Hepatocyte (in vitro differentiated cells): ENCODE results near the gene CAT. TPM values are rescaled to one million over a fixed set of nuclear protein-coding genes. Genes with fewer than 3 reads are reported as not detected.

Source experiments
- DNase-seq: peaks from one replicate; pipeline ENCODE4 v3.0.0-alpha.2; 2016; ENCODE audit warnings: low spot score
- H2AFZ ChIP-seq: fragments of 200-600 bp; sonication (generic); 2 replicates; pipeline ENCODE4 v1.6.0; 2016; ENCODE audit warnings: antibody characterized with exemption, mild to moderate bottlenecking
- H3K27ac ChIP-seq: fragments of 200-600 bp; sonication (generic); 2 replicates; pipeline ENCODE4 v1.5.1; 2016; ENCODE audit warnings: mild to moderate bottlenecking
- H3K27me3 ChIP-seq: fragments of 200-600 bp; sonication (generic); 2 replicates; pipeline ENCODE4 v1.6.1; 2016
- H3K36me3 ChIP-seq: fragments of 200-600 bp; sonication (generic); replicated peaks from 2 replicates; pipeline ENCODE4 v1.5.1; 2016; ENCODE audit warnings: low read depth; ENCODE audit not compliant: insufficient read depth
- H3K4me1 ChIP-seq: fragments of 200-600 bp; sonication (generic); 2 replicates; pipeline ENCODE4 v1.5.1; 2016; ENCODE audit warnings: mild to moderate bottlenecking, moderate library complexity; ENCODE audit not compliant: insufficient read depth
- H3K4me2 ChIP-seq: fragments of 200-600 bp; sonication (generic); 2 replicates; pipeline ENCODE4 v1.6.0; 2016
- H3K4me3 ChIP-seq: fragments of 200-600 bp; sonication (generic); 2 replicates; pipeline ENCODE4 v1.5.1; 2016; ENCODE audit warnings: mild to moderate bottlenecking
- H3K79me2 ChIP-seq: fragments of 200-600 bp; sonication (generic); 2 replicates; pipeline ENCODE4 v1.6.0; 2017; ENCODE audit warnings: mild to moderate bottlenecking
- H3K9me2 ChIP-seq: fragments of 200-600 bp; sonication (generic); replicated peaks from 2 replicates; pipeline ENCODE4 v1.6.0; 2017; ENCODE audit warnings: mild to moderate bottlenecking; ENCODE audit not compliant: insufficient read depth
- H3K9me3 ChIP-seq: fragments of 200-600 bp; sonication (generic); 2 replicates; pipeline ENCODE4 v1.5.1; 2016; ENCODE audit warnings: low read depth, mild to moderate bottlenecking
- H4K20me1 ChIP-seq: fragments of 200-600 bp; sonication (generic); 2 replicates; pipeline ENCODE4 v1.6.0; 2016; ENCODE audit warnings: mild to moderate bottlenecking; ENCODE audit not compliant: insufficient read depth, poor library complexity, severe bottlenecking
- CTCF ChIP-seq: fragments of 200-600 bp; sonication (generic); IDR thresholded peaks from 2 replicates; pipeline ENCODE4 v1.5.1; 2016; ENCODE audit warnings: antibody characterized with exemption, mild to moderate bottlenecking; ENCODE audit not compliant: poor library complexity
- EZH2 ChIP-seq: fragments of 200-600 bp; sonication (generic); IDR thresholded peaks from 2 replicates; pipeline ENCODE4 v1.6.1; 2016; ENCODE audit warnings: antibody characterized with exemption, mild to moderate bottlenecking, borderline replicate concordance
- EZH2phosphoT487 ChIP-seq: fragments of 200-600 bp; sonication (generic); IDR thresholded peaks from one replicate; pipeline ENCODE4 v1.6.1; 2018; ENCODE audit warnings: antibody characterized with exemption, mild to moderate bottlenecking, low read depth, moderate library complexity; ENCODE audit not compliant: unreplicated experiment, severe bottlenecking
- WGBS: methylation state at CpG from one replicate; pipeline ENCODE4 v1.1.6; 2016; ENCODE audit warnings: low lambda C conversion rate; ENCODE audit errors: missing lambda C conversion rate; 5-methylcytosine and 5-hydroxymethylcytosine counted together
- polyA plus RNA-seq: library from polyadenylated mRNA; unstranded; fragments of >200 nt; fragmentation: Nextera tagmentation; extraction: Ambion mirVana; gene quantifications from 2 replicates; pipeline ENCODE4 v1.2.1, GENCODE V29; 2016
- total RNA-seq: library from RNA; depleted of rRNA; stranded (reverse); fragments of >200 nt; gene quantifications from 2 replicates; pipeline ENCODE4 v1.2.3, GENCODE V29; 2014

Gene CAT
- total and polyA plus RNA-seq, 2 experiments from 2014 or later, result 0.47 TPM; not detected in 1

GRCh38 chr11:34415538-34415937 lies 23.2 kb upstream of the CAT start:
- no peak overlapping the region for H3K27ac ChIP-seq
- H3K9me2 ChIP-seq, result no peaks in the 10 kb centered on the region
- 49% methylated on average over 4 of the region's 4 CpGs for WGBS
- H3K4me2 ChIP-seq, result no peak overlapping the region
- H2AFZ ChIP-seq, result no peak overlapping the region
- H3K36me3 ChIP-seq, result no peaks in the 10 kb centered on the region
- H3K79me2 ChIP-seq, result no peaks in the 10 kb centered on the region
- no peak for DNase-seq
- TF ChIP-seq CTCF (no peak), EZH2phosphoT487 (no peak), EZH2 (no peak)
- no peak overlapping the region for H3K4me3 ChIP-seq
- H3K27me3 ChIP-seq, result no peaks in the 10 kb centered on the region
- H3K4me1 ChIP-seq, result no peaks in the 10 kb centered on the region
- peaks cover 4% of the 10 kb centered on the region for H3K9me3 ChIP-seq
- no peaks in the 10 kb centered on the region for H4K20me1 ChIP-seq

DNA sequence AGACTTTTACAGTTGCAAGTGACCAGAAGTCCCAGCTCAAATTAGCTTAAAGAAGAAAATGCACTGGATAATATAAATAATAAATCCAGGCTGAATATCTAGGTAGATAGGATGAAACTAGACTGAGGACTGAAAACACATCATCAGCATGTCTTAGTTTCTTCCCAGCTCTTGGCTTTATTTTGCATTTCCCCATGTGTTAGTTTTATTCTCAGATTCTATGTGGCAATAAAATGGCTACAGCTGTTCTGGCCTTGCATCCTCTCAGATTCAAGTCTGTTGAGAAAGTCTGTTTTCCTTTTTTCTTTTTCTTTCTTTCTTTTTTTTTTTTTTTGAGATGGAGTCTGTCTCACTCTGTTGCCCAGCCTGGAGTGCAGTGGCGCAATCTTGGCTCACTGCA lies 22.6 kb upstream of the CAT start:
- H3K9me3 ChIP-seq, result peaks cover 4% of the 10 kb centered on the region
- no peaks in the 10 kb centered on the region for H3K36me3 ChIP-seq
- H3K4me2 ChIP-seq, result no peak overlapping the region
- H3K9me2 ChIP-seq, result no peaks in the 10 kb centered on the region
- no peaks in the 10 kb centered on the region for H3K79me2 ChIP-seq
- no peaks in the 10 kb centered on the region for H3K4me1 ChIP-seq
- WGBS, result 50% methylated on average over 1 of the region's 1 CpG
- DNase-seq, result no peak
- H3K27ac ChIP-seq, result no peak overlapping the region
- no peaks in the 10 kb centered on the region for H3K27me3 ChIP-seq
- H4K20me1 ChIP-seq, result no peaks in the 10 kb centered on the region
- no peak overlapping the region for H3K4me3 ChIP-seq
- no peak for TF ChIP-seq EZH2phosphoT487
- no peak for TF ChIP-seq EZH2
- TF ChIP-seq CTCF, result no peak
- H2AFZ ChIP-seq, result no peak overlapping the region

DNA sequence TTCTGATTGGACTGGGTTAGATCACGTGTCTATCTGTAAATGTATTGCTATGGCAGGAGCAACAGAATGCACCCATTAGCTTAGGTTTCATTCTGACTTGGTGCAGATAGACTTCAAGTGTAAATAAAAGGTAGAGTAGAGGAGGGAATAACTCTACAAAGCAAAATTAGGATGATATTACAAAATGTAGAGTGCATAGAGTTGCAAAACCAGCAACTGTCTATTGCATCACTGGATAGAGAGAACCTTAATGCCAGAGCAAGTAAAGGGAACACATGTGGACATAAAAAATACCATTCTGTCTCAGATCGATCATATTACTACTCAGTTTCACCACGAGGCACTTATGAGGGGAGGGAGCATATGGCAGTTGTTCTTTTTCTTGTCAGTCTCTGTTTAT lies 22.0 kb upstream of the CAT start:
- Histone ChIP-seq H3K36me3 (no peaks in the 10 kb centered on the region), H3K27ac (no peak overlapping the region), H3K9me3 (peaks cover 4% of the 10 kb centered on the region), H3K79me2 (no peaks in the 10 kb centered on the region), H3K27me3 (no peaks in the 10 kb centered on the region), H4K20me1 (no peaks in the 10 kb centered on the region), H3K4me2 (no peak overlapping the region), H3K4me1 (no peaks in the 10 kb centered on the region), H2AFZ (no peak overlapping the region), H3K9me2 (no peaks in the 10 kb centered on the region), H3K4me3 (no peak overlapping the region)
- no peak for DNase-seq
- 59% methylated on average over 3 of the region's 3 CpGs for WGBS
- TF ChIP-seq CTCF (no peak), EZH2phosphoT487 (no peak), EZH2 (no peak)

GRCh38 chr11:34417202-34417601 lies 21.5 kb upstream of the CAT start:
- Histone ChIP-seq H3K4me1 (no peaks in the 10 kb centered on the region), H3K27me3 (no peaks in the 10 kb centered on the region), H3K36me3 (no peaks in the 10 kb centered on the region), H3K4me2 (no peak overlapping the region), H3K27ac (no peak overlapping the region), H2AFZ (no peak overlapping the region), H4K20me1 (no peaks in the 10 kb centered on the region), H3K9me2 (no peaks in the 10 kb centered on the region), H3K79me2 (no peaks in the 10 kb centered on the region), H3K4me3 (no peak overlapping the region), H3K9me3 (peaks cover 4% of the 10 kb centered on the region)
- TF ChIP-seq CTCF, result no peak
- no peak for TF ChIP-seq EZH2phosphoT487
- TF ChIP-seq EZH2, result no peak
- WGBS, result 73% methylated on average over 1 of the region's 1 CpG
- no peak for DNase-seq
